ENCODE measurements around the gene OMD. TPM values are rescaled to one million over a fixed set of nuclear protein-coding genes. Genes with fewer than 3 reads are reported as not detected.

OMD gene
- total and polyA plus RNA-seq, 2 of the 8 experiments (the other 6 are each of a cell fraction or from before 2014, with no cell fraction given): not detected

DNA sequence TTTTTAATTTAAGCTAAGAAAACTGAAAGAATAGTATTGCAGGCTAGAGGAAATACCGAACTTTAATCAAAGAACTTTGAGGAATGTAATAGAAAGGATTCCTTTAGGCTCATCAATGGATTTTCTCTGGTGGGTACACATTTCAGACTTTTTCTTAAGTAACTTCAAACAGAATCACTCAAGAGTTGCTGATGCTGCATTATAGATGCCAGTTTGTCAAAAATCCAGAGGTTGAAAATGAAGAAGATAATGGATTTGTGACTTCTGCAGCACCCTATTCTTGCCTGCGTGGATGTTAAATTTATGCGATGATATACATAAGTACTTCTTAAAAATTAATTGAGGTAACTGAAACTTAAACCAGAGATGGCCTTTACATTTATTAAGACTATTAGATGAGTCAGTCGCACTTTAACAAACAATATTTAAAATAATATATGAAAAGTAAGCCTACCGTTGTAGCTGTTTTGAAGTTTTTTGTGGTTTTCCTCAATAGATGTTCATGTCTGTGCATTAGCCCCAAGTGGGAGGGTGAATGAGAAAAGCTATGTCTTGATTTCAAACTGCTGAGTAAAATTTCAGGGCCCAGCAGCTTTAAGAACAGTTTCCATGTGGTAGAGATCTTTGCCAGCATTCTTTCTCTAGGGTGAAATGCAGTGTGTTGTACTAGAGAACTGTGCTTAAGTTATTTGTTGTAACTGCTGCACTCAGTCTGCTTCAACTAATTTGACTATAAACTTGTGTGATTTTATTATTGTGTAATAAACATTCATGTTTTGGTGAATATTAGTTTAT lies 20.0 kb downstream of the OMD start, which contains the start of gene OGN (continued):
- TF ChIP-seq SIN3A (conservative IDR thresholded peaks at IDR 0.05 in 1 of 2, IDR thresholded peaks at IDR 0.05 in 1 of 2; ENCODE audit: low read depth in 1 of 2, low read length in 2 of 2) (no peak), YY1 (IDR thresholded peaks at IDR 0.05; ENCODE audit: low read depth, low read length) (no peak)

Measured in H1 (cell line).